Uterus (tissue), 4 donors: ENCODE measurements around the gene XKR3. TPM values are rescaled to one million over a fixed set of nuclear protein-coding genes. Genes with fewer than 3 reads are reported as not detected.

Experiments used
- DNase-seq, 2 donors: peaks; one replicate each; pipeline ENCODE4 v3.0.0-alpha.2; 2019 to 2020
- H3K27ac ChIP-seq, 2 donors: fragments of 200-600 bp; sonication (generic); 1 replicate in 1 of 2; 2 replicates in 1 of 2; pipeline ENCODE4 v1.5.1; 2016 to 2018
- H3K27me3 ChIP-seq, 2 donors: fragments of 200-600 bp; sonication (generic); one replicate each; pipeline ENCODE4 v1.5.1; 2018 to 2019; ENCODE audit warnings: control low read depth in 1 of 2
- H3K36me3 ChIP-seq, 2 donors: fragments of 200-600 bp; sonication (generic); one replicate each; pipeline ENCODE4 v1.5.1; 2019; ENCODE audit warnings: control low read depth in 1 of 2
- H3K4me1 ChIP-seq, 2 donors: fragments of 200-600 bp; sonication (generic); one replicate each; pipeline ENCODE4 v1.5.1; 2018 to 2019; ENCODE audit warnings: control low read depth in 1 of 2
- H3K4me3 ChIP-seq, 2 donors: fragments of 200-600 bp; sonication (generic); 1 replicate in 1 of 2; 2 replicates in 1 of 2; pipeline ENCODE4 v1.5.1; 2018 to 2019; ENCODE audit warnings: mild to moderate bottlenecking in 1 of 2
- H3K9me3 ChIP-seq, 2 donors: fragments of 200-600 bp; sonication (generic); one replicate each; pipeline ENCODE4 v1.5.1; 2019; ENCODE audit warnings: control low read depth in 1 of 2
- POLR2A ChIP-seq, 2 donors: fragments of 450-650 bp; IDR thresholded peaks; one replicate each; pipeline ENCODE4 v1.6.1; 2016; ENCODE audit warnings: antibody characterized with exemption in 2 of 2, mild to moderate bottlenecking in 1 of 2, moderate library complexity in 1 of 2
- intact Hi-C: fragments of 100-400 bp; cut with DNase I; formaldehyde crosslinking; loops from one replicate; pipeline ENCODE4 v1.15.1; 2023; ENCODE audit warnings: low total_unique reads
- total RNA-seq, 4 donors: library from RNA; depleted of rRNA in 3 of 4; stranded (reverse); fragments of >200 nt in 3 of 4; gene quantifications; one replicate each; pipeline versions ENCODE4 v1.1.0 to v1.2.4, GENCODE V29; 2014 to 2023
- TF ChIP-seq, protein P1 (sequence below), 4 experiments: fragments of 200-600 bp in 2 of 4; fragments of 450-650 bp in 2 of 4; sonication (generic) in 2 of 4; IDR thresholded peaks; one replicate each; pipeline ENCODE4 v1.5.1; 2016 to 2019; ENCODE audit warnings: antibody characterized with exemption in 4 of 4, mild to moderate bottlenecking in 2 of 4, moderate library complexity in 1 of 4
- donor health status: DM: yes; HTN: yes; CAD: no.

The XKR3 gene
- total RNA-seq, 4 donors from 2014 or later, result not detected

GRCh38 chr22:16819249-16819648, 6.0 kb downstream of the XKR3 start:
- TF ChIP-seq, protein P1, sequence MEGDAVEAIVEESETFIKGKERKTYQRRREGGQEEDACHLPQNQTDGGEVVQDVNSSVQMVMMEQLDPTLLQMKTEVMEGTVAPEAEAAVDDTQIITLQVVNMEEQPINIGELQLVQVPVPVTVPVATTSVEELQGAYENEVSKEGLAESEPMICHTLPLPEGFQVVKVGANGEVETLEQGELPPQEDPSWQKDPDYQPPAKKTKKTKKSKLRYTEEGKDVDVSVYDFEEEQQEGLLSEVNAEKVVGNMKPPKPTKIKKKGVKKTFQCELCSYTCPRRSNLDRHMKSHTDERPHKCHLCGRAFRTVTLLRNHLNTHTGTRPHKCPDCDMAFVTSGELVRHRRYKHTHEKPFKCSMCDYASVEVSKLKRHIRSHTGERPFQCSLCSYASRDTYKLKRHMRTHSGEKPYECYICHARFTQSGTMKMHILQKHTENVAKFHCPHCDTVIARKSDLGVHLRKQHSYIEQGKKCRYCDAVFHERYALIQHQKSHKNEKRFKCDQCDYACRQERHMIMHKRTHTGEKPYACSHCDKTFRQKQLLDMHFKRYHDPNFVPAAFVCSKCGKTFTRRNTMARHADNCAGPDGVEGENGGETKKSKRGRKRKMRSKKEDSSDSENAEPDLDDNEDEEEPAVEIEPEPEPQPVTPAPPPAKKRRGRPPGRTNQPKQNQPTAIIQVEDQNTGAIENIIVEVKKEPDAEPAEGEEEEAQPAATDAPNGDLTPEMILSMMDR (IDR thresholded peaks at IDR 0.05), result no peak
- TF ChIP-seq POLR2A (IDR thresholded peaks at IDR 0.05), result no peak
- intact Hi-C loops, result no loop called here
- no peak for DNase-seq

GRCh38 chr22:16818538-16818937, 6.7 kb downstream of the XKR3 start:
- intact Hi-C loops, result no loop called here
- H3K27ac ChIP-seq, result no peak overlapping the region
- H3K9me3 ChIP-seq, result no peaks in the 10 kb centered on the region
- no peak overlapping the region for H3K4me3 ChIP-seq
- no peak for DNase-seq
- no peaks in the 10 kb centered on the region for H3K27me3 ChIP-seq
- H3K36me3 ChIP-seq, result no peaks in the 10 kb centered on the region
- TF ChIP-seq POLR2A (IDR thresholded peaks at IDR 0.05), result no peak
- TF ChIP-seq, protein P1 (IDR thresholded peaks at IDR 0.05), result no peak
- no peaks in the 10 kb centered on the region for H3K4me1 ChIP-seq

More at GRCh38 chr22:16819249-16819648, 6.0 kb downstream of the XKR3 start:
- Histone ChIP-seq H3K36me3 (no peaks in the 10 kb centered on the region), H3K27ac (no peak overlapping the region), H3K9me3 (no peaks in the 10 kb centered on the region), H3K4me3 (no peak overlapping the region), H3K27me3 (no peaks in the 10 kb centered on the region), H3K4me1 (no peaks in the 10 kb centered on the region)

- intact Hi-C loops, result no loop called here
- TF ChIP-seq, protein P1 (IDR thresholded peaks at IDR 0.05), result no peak
- TF ChIP-seq POLR2A (IDR thresholded peaks at IDR 0.05), result no peak
Measured at GRCh38 chr22:16815073-16815472, 10.1 kb downstream of the XKR3 start.

DNA sequence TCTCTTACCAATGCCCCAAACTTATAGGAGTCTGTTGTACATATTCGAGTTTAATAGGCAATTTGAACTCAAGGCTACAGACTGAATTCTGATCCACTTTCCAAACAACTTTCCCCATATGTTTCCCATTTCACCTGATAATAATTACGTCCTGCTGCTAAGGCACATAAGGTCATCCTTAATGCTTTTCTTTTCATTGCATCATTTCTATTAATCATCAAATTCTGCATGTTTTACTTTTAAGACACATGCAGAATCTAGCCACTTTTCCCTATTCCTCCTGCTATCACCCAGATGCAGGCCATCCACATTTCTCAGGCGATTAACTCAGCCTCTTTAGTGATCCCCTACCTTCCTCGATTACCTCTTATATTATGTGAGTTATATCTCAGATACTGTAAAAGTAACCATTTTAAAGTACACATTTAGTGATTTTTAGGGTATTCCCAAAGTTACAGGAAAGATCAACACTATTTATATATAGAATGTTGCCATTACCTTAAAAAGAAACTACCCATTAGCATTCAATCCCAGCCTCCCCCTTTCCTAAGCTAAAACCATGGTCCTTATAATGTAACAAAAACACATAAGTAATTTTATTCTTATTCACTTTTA, 14.9 kb downstream of the XKR3 start:
- intact Hi-C loops, result no loop called here
- DNase-seq, result no peak
- Histone ChIP-seq H3K9me3 (no peaks in the 10 kb centered on the region), H3K36me3 (no peaks in the 10 kb centered on the region), H3K4me1 (no peaks in the 10 kb centered on the region), H3K27me3 (no peaks in the 10 kb centered on the region), H3K27ac (no peak overlapping the region), H3K4me3 (no peak overlapping the region)
- TF ChIP-seq POLR2A (IDR thresholded peaks at IDR 0.05), result no peak
- TF ChIP-seq, protein P1 (IDR thresholded peaks at IDR 0.05), result no peak

More at GRCh38 chr22:16815073-16815472, 10.1 kb downstream of the XKR3 start:
- H3K27me3 ChIP-seq, result no peaks in the 10 kb centered on the region
- no peak overlapping the region for H3K27ac ChIP-seq
- no peaks in the 10 kb centered on the region for H3K36me3 ChIP-seq
- H3K9me3 ChIP-seq, result no peaks in the 10 kb centered on the region
- no peak overlapping the region for H3K4me3 ChIP-seq
- DNase-seq, result no peak
- no peaks in the 10 kb centered on the region for H3K4me1 ChIP-seq

DNA sequence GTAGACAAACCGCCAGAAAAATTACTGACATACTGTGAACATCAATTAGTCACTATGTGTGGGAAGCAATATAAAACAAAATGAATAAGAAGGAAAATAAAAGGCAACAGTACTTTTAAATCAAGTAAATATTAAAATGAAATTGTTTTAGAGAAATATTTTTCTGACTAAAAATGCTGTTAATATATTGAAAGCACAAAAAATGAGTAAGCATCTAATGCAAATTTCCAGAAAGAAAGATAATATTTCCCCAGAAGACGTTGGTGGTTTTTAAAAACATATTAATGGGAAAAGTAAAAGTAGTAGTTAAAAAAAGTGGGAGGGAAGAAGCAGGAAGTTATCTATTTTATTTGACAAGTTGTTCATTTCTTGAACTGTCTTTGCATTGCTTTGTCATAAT, 16.5 kb downstream of the XKR3 start:
- Histone ChIP-seq H3K4me1 (no peaks in the 10 kb centered on the region), H3K9me3 (no peaks in the 10 kb centered on the region), H3K27me3 (no peaks in the 10 kb centered on the region), H3K27ac (no peak overlapping the region), H3K4me3 (no peak overlapping the region), H3K36me3 (no peaks in the 10 kb centered on the region)
- no peak for TF ChIP-seq POLR2A (IDR thresholded peaks at IDR 0.05)
- TF ChIP-seq, protein P1 (IDR thresholded peaks at IDR 0.05), result no peak
- intact Hi-C loops, result no loop called here
- no peak for DNase-seq
